Stimulated activated CD8-positive, alpha-beta memory T cell treated with anti-CD3 and anti-CD28 coated beads, Interleukin-15, amount 100 ng/mL, for 24 hours (primary cell): ENCODE results near the gene ARHGAP42.

ENCODE experiments used
- DNase-seq: peaks from one replicate; pipeline ENCODE4 v3.0.0-alpha.2; 2020; ENCODE audit warnings: low read depth

ARHGAP42 gene

GRCh38 chr11:100833276-100833675 is 146.2 kb downstream of the ARHGAP42 start:
- DNase-seq = no peak

GRCh38 chr11:100835854-100836253 is 148.8 kb downstream of the ARHGAP42 start:
- DNase-seq = no peak

GRCh38 chr11:100837311-100837710 is 150.2 kb downstream of the ARHGAP42 start:
- no peak for DNase-seq

GRCh38 chr11:100841711-100842407 is 154.8 kb downstream of the ARHGAP42 start:
- no peak for DNase-seq

GRCh38 chr11:100847696-100848216 is 160.7 kb downstream of the ARHGAP42 start:
- no peak for DNase-seq

GRCh38 chr11:100849009-100849900 is 162.2 kb downstream of the ARHGAP42 start:
- DNase-seq = no peak

- no peak for DNase-seq
These were observed 162.8 kb downstream of the ARHGAP42 start for GRCh38 chr11:100849901-100850235.

DNA sequence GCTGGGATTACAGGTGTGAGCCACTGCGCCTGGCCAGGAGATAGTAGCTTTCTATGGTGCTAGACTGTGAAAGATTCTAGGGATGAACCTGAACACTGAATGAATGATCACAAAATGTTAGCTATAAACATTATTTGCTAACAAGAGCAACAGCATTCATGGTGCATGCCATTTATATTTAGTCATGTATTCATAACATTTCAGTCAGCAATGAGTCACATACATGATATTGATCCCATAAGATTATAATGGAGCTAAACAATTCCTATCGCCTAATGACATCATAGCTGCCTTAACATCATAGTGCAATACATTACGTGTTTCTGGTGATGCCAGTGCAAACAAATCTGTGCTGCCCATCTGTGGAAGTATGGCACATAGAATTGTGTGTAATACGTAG is 164.1 kb downstream of the ARHGAP42 start:
- no peak for DNase-seq

GRCh38 chr11:100851584-100852152 is 164.6 kb downstream of the ARHGAP42 start:
- no peak for DNase-seq

GRCh38 chr11:100855466-100856067 is 168.5 kb downstream of the ARHGAP42 start:
- no peak for DNase-seq

DNA sequence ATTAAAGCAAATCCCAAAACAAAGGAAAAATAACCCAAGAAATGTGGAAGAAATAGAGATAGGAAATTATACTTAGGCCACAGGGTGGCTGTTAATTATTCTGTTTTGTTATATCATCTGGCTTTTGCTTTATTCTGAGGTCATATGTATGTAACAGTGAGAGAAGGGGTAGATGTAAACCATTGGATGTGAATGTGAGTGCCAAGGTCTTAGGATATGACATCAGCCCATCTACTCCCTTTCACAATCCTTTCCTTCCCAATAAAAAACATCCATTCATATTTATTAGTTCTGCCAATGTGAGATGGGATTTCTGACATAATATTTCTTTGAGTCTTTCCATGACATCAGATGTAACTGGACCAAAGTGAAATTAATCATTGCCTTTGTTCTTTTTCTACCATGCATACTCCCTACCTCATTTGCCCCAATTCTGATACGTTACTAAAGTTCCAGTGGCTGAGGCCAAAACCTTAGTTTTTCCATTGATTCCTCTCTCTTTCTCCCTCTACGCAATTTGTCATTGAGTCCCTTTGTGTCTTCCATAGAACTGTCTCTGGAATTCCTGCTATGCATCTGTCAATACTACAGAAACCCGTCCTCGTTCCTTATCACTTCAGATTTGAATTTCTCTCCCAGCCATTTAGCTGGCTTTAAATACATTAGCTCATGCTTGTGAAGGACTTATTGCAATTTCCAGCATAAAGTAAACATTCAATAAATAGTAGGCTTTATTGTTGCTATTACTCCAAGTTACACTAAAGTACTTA is 170.3 kb downstream of the ARHGAP42 start:
- DNase-seq = no peak

DNA sequence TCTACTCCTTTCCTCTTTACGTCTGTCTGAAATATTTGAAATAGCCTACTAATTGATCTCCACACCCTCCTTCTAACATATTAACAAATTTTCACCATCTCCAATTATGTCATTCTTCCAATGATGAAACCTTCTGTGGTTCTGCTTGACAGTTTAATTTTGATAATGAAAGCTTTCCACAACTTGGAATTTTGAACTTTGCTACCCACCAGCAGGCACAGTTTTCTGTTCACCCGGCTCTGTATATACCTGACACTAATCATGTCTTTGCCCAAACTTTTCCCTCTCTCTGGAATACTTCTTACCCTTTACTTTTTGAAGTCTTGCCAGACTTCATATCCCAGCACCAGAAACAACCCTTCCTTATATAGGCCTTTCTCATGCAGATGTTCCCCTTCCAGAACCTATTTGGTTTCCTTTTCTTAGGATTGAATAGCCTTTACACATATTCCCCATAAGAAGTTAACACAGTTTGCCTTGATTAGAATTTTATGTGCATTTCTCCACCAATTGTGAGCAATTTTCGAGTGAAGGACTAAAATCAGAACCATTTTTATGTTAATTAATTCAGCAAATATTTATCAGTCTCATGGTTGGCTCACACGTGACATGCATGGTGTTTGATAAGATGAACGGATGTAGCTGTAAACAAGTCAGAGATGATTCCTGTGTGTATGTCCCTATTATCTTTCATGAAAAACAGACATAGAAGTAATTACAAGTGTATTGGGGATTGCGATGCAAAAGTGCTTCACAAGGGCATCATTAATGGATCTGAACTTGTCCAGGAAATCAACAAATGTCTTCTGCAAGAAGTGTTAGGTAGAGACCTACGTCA is 173.4 kb downstream of the ARHGAP42 start:
- DNase-seq = no peak

DNA sequence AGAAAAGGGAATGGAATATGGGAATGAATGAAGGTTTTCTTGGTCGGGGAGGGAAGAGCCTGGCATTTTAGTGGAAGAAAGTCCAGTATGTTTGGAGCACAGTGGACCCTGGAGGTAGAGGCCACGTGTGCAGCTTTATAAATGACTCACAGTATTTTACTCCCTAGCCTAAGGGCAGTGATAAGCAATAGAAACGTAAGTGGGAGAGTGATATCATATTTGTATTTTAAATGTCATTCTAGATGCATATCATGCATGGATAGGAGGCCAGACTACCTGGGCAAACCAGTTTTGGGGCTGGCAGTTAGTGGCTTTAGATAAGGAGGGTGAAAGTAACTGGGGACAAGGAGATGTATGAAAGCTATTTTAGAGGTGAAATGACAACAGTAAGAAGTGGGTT is 174.1 kb downstream of the ARHGAP42 start:
- no peak for DNase-seq

GRCh38 chr11:100863080-100863581 is 176.0 kb downstream of the ARHGAP42 start:
- no peak for DNase-seq

GRCh38 chr11:100865443-100866065 is 178.5 kb downstream of the ARHGAP42 start:
- no peak for DNase-seq

GRCh38 chr11:100866453-100866852 is 179.4 kb downstream of the ARHGAP42 start:
- DNase-seq = no peak

GRCh38 chr11:100867606-100868005 is 180.5 kb downstream of the ARHGAP42 start:
- DNase-seq = no peak

DNA sequence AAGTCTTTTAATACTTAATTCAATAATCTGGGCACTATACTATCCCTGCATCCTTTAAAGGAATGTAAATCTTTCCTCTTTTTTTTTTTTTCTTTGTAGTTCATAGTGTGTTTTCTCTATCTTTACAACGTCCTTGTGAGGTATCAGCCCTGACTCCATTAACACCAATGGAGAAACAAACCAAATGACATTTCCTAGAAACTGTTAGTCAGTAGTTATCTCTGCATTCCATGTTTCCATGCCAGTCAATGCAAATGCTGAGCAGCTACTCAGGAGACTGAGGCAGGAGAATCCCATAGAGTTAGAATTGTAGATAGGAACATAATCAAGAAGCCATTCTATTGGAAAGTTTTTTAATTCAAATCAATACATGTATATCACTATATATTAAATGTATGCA is 182.2 kb downstream of the ARHGAP42 start:
- no peak for DNase-seq

GRCh38 chr11:100870138-100870537 is 183.1 kb downstream of the ARHGAP42 start:
- DNase-seq = no peak
